Rectal smooth muscle tissue (tissue), 1 donor: ENCODE measurements around the gene AHRR.
"Not testable (repeated sequence)": the region's sequence is repeated elsewhere in the genome, so short reads cannot be mapped to it uniquely, and the experiment has no call there.

ENCODE experiments used
- H3K27ac ChIP-seq: one replicate; pipeline ENCODE4 v1.7.0; 2013; ENCODE audit warnings: low read depth, low read length, inconsistent platforms
- H3K27me3 ChIP-seq: one replicate; pipeline ENCODE4 v1.7.0; 2013; ENCODE audit warnings: low read length; ENCODE audit not compliant: control insufficient read depth, insufficient read depth
- H3K36me3 ChIP-seq: one replicate; pipeline ENCODE4 v1.7.0; 2013; ENCODE audit warnings: low read length; ENCODE audit not compliant: control insufficient read depth, insufficient read depth
- H3K4me1 ChIP-seq: one replicate; pipeline ENCODE4 v1.7.0; 2013; ENCODE audit warnings: low read length; ENCODE audit not compliant: control insufficient read depth, insufficient read depth
- H3K4me3 ChIP-seq: one replicate; pipeline ENCODE4 v1.7.0; 2013; ENCODE audit warnings: low read length
- H3K9ac ChIP-seq: one replicate; pipeline ENCODE4 v1.7.0; 2013; ENCODE audit warnings: low read length

The AHRR gene

GRCh38 chr5:321230-321725 lies at the start of gene AHRR:
AHRR (plus strand) TSS chr5:321714; CDS start chr5:343903, 22,189 bp downstream.
- Histone ChIP-seq H3K27ac (no peak within 1 kb of the TSS), H3K4me3 (peak within 1 kb of the TSS; percentile 46), H3K4me1 (no peaks in the 10 kb centered on the region), H3K27me3 (peaks cover 19% of the 10 kb centered on the region), H3K36me3 (peaks cover 2% of the 10 kb centered on the region), H3K9ac (no peak within 1 kb of the TSS)

- not testable (repeated sequence) for H3K36me3 ChIP-seq, H3K4me1 ChIP-seq, H3K27me3 ChIP-seq
- Histone ChIP-seq H3K4me3 (peak overlapping the region; percentile 86), H3K9ac (peak overlapping the region; percentile 90), H3K27ac (peak overlapping the region; percentile 90)
Measured at GRCh38 chr5:271828-272167, 49.7 kb upstream of the AHRR start.

- not testable (repeated sequence) for H3K27me3 ChIP-seq, H3K9ac ChIP-seq, H3K4me3 ChIP-seq, H3K27ac ChIP-seq, H3K4me1 ChIP-seq, H3K36me3 ChIP-seq
Measured at GRCh38 chr5:273091-273490, 48.4 kb upstream of the AHRR start.

GRCh38 chr5:273491-273890 lies 48.0 kb upstream of the AHRR start:
- H3K4me1 ChIP-seq, H3K27me3 ChIP-seq, H3K36me3 ChIP-seq, H3K27ac ChIP-seq, H3K4me3 ChIP-seq, H3K9ac ChIP-seq: not testable (repeated sequence)

GRCh38 chr5:274346-274745 lies 47.2 kb upstream of the AHRR start:
- H3K36me3 ChIP-seq, H3K4me3 ChIP-seq: not testable (repeated sequence)

GRCh38 chr5:278646-279045 lies 42.9 kb upstream of the AHRR start:
- H3K4me1 ChIP-seq, result no peaks in the 10 kb centered on the region

More at GRCh38 chr5:274346-274745, 47.2 kb upstream of the AHRR start:
- H3K27ac ChIP-seq, H3K9ac ChIP-seq, H3K4me1 ChIP-seq, H3K27me3 ChIP-seq: not testable (repeated sequence)

GRCh38 chr5:279051-279665 lies 42.4 kb upstream of the AHRR start:
- not testable (repeated sequence) for H3K27ac ChIP-seq, H3K4me3 ChIP-seq, H3K9ac ChIP-seq, H3K4me1 ChIP-seq, H3K27me3 ChIP-seq, H3K36me3 ChIP-seq

More at GRCh38 chr5:278646-279045, 42.9 kb upstream of the AHRR start:
- Histone ChIP-seq H3K9ac (no peak overlapping the region), H3K4me3 (no peak overlapping the region), H3K27me3 (no peaks in the 10 kb centered on the region), H3K36me3 (peaks cover 7% of the 10 kb centered on the region), H3K27ac (no peak overlapping the region)

GRCh38 chr5:285991-286557 lies 35.4 kb upstream of the AHRR start:
- Histone ChIP-seq H3K9ac (no peak overlapping the region), H3K27ac (no peak overlapping the region), H3K36me3 (no peaks in the 10 kb centered on the region), H3K4me1 (no peaks in the 10 kb centered on the region), H3K27me3 (no peaks in the 10 kb centered on the region), H3K4me3 (no peak overlapping the region)

- H3K4me3 ChIP-seq, H3K36me3 ChIP-seq, H3K9ac ChIP-seq, H3K27me3 ChIP-seq, H3K4me1 ChIP-seq, H3K27ac ChIP-seq: not testable (repeated sequence)
Measured at GRCh38 chr5:290200-290599, 31.3 kb upstream of the AHRR start.

- not testable (repeated sequence) for H3K4me3 ChIP-seq, H3K9ac ChIP-seq, H3K27ac ChIP-seq, H3K4me1 ChIP-seq, H3K27me3 ChIP-seq, H3K36me3 ChIP-seq
Measured at GRCh38 chr5:291345-291744, 30.2 kb upstream of the AHRR start.

GRCh38 chr5:294788-295187 lies 26.7 kb upstream of the AHRR start:
- H3K4me3 ChIP-seq, H3K9ac ChIP-seq, H3K27me3 ChIP-seq, H3K27ac ChIP-seq, H3K36me3 ChIP-seq, H3K4me1 ChIP-seq: not testable (repeated sequence)

GRCh38 chr5:296207-296606 lies 25.3 kb upstream of the AHRR start:
- H3K36me3 ChIP-seq, H3K4me1 ChIP-seq, H3K4me3 ChIP-seq, H3K9ac ChIP-seq, H3K27me3 ChIP-seq, H3K27ac ChIP-seq: not testable (repeated sequence)

- H3K36me3 ChIP-seq, H3K27ac ChIP-seq, H3K4me1 ChIP-seq, H3K4me3 ChIP-seq, H3K9ac ChIP-seq, H3K27me3 ChIP-seq: not testable (repeated sequence)
Measured at GRCh38 chr5:296954-297353, 24.6 kb upstream of the AHRR start.
